SU-DHL-6 (cell line): ENCODE data around the gene SRRM3.
"Not testable (repeated sequence)": the region's sequence is repeated elsewhere in the genome, so short reads cannot be mapped to it uniquely, and the experiment has no call there.

Experiments used
- H2AFZ ChIP-seq: fragments of 200-600 bp; sonication (generic); 2 replicates; pipeline ENCODE4 v1.6.1; 2014; ENCODE audit warnings: low read depth, mild to moderate bottlenecking, moderate library complexity, mixed read lengths, antibody characterized with exemption, low read length; ENCODE audit not compliant: severe bottlenecking
- H3F3A ChIP-seq: fragments of 200-600 bp; shearing (Covaris generic); 2 replicates; pipeline ENCODE4 v1.6.0; 2016; ENCODE audit warnings: antibody characterized with exemption, mild to moderate bottlenecking; ENCODE audit not compliant: insufficient read depth
- H3K27ac ChIP-seq: fragments of 200-600 bp; sonication (generic); 2 replicates; pipeline ENCODE4 v1.5.1; 2016; ENCODE audit warnings: low read depth, mild to moderate bottlenecking, low read length, moderate library complexity, mixed read lengths
- H3K27me3 ChIP-seq: fragments of 200-600 bp; sonication (generic), shearing (Covaris generic); 2 replicates; pipeline ENCODE4 v1.6.0; 2014; ENCODE audit warnings: mild to moderate bottlenecking, low read length
- H3K36me3 ChIP-seq: fragments of 200-600 bp; sonication (generic); 2 replicates; pipeline ENCODE4 v1.6.1; 2014; ENCODE audit warnings: mild to moderate bottlenecking, low read length, mixed read lengths
- H3K4me2 ChIP-seq: fragments of 300-600, 200-600 bp; shearing (Covaris generic), sonication (generic); 2 replicates; pipeline ENCODE4 v1.6.0; 2014; ENCODE audit warnings: low read length, low read depth, mild to moderate bottlenecking; ENCODE audit not compliant: poor library complexity, severe bottlenecking
- H3K4me3 ChIP-seq: fragments of 200-600 bp; sonication (generic); 2 replicates; pipeline ENCODE4 v1.5.1; 2014; ENCODE audit warnings: antibody characterized with exemption, low read length, mild to moderate bottlenecking, mixed read lengths; ENCODE audit not compliant: insufficient read depth, poor library complexity, severe bottlenecking
- H3K79me2 ChIP-seq: fragments of 200-600 bp; sonication (generic); 2 replicates; pipeline ENCODE4 v1.6.1; 2014; ENCODE audit warnings: mild to moderate bottlenecking, low read length, moderate library complexity; ENCODE audit not compliant: insufficient read depth
- H3K9ac ChIP-seq: fragments of 200-600 bp; sonication (generic); 2 replicates; pipeline ENCODE4 v1.7.0; 2014; ENCODE audit warnings: mild to moderate bottlenecking, low read length
- H3K9me2 ChIP-seq: fragments of 200-600 bp; sonication (generic); replicated peaks from 2 replicates; pipeline ENCODE4 v1.6.1; 2014; ENCODE audit warnings: low read length; ENCODE audit not compliant: insufficient read depth
- H3K9me3 ChIP-seq: fragments of 200-600 bp; sonication (generic); 2 replicates; pipeline ENCODE4 v1.6.1; 2014; ENCODE audit warnings: low read length, mixed read lengths; ENCODE audit not compliant: insufficient read depth
- H4K20me1 ChIP-seq: fragments of 200-600 bp; sonication (generic); 2 replicates; pipeline ENCODE4 v1.6.1; 2014; ENCODE audit warnings: low read depth, mild to moderate bottlenecking, antibody characterized with exemption, low read length, moderate library complexity, mixed read lengths
- CTCF ChIP-seq: fragments of 200-600 bp; sonication (generic); IDR thresholded peaks from one replicate; pipeline ENCODE4 v1.5.1; 2017; ENCODE audit warnings: antibody characterized with exemption, mild to moderate bottlenecking, low read length, moderate library complexity; ENCODE audit not compliant: insufficient read depth, poor library complexity, severe bottlenecking
- EZH2phosphoT487 ChIP-seq: fragments of 200-600 bp; sonication (generic), shearing (Covaris generic); conservative IDR thresholded peaks from 2 replicates; pipeline ENCODE4 v1.6.1; 2018; ENCODE audit warnings: mild to moderate bottlenecking, antibody characterized with exemption, low read length, moderate library complexity, mixed read lengths

The SRRM3 gene

GRCh38 chr7:76332078-76332477 is 130.4 kb downstream of the SRRM3 start:
- peaks cover 58% of the 10 kb centered on the region for H4K20me1 ChIP-seq
- TF ChIP-seq CTCF: no peak
- TF ChIP-seq EZH2phosphoT487: no peak

GRCh38 chr7:76333511-76334101 is 131.9 kb downstream of the SRRM3 start:
- no peaks in the 10 kb centered on the region for H3K9me2 ChIP-seq
- H3K27ac ChIP-seq: no peak overlapping the region
- no peak for TF ChIP-seq EZH2phosphoT487
- no peak for TF ChIP-seq CTCF
- H3K79me2 ChIP-seq: peaks cover 99% of the 10 kb centered on the region
- no peaks in the 10 kb centered on the region for H3F3A ChIP-seq
- no peaks in the 10 kb centered on the region for H3K9me3 ChIP-seq
- H3K36me3 ChIP-seq: peaks cover 14% of the 10 kb centered on the region
- no peak overlapping the region for H2AFZ ChIP-seq
- H3K27me3 ChIP-seq: no peaks in the 10 kb centered on the region
- no peak overlapping the region for H3K4me3 ChIP-seq
- H4K20me1 ChIP-seq: peaks cover 60% of the 10 kb centered on the region
- H3K4me2 ChIP-seq: no peak overlapping the region
- H3K9ac ChIP-seq: no peak overlapping the region

More at GRCh38 chr7:76332078-76332477, 130.4 kb downstream of the SRRM3 start:
- Histone ChIP-seq H3K36me3 (peaks cover 23% of the 10 kb centered on the region), H3K9me2 (no peaks in the 10 kb centered on the region), H3K27ac (no peak overlapping the region), H3F3A (no peaks in the 10 kb centered on the region), H2AFZ (no peak overlapping the region), H3K79me2 (peaks cover 97% of the 10 kb centered on the region), H3K9me3 (no peaks in the 10 kb centered on the region), H3K4me3 (no peak overlapping the region), H3K4me2 (no peak overlapping the region), H3K9ac (no peak overlapping the region), H3K27me3 (no peaks in the 10 kb centered on the region)

GRCh38 chr7:76334320-76334967 is 132.7 kb downstream of the SRRM3 start:
- H2AFZ ChIP-seq: no peak overlapping the region

GRCh38 chr7:76335417-76335816 is 133.7 kb downstream of the SRRM3 start:
- peaks cover 99% of the 10 kb centered on the region for H3K79me2 ChIP-seq
- not testable (repeated sequence) for H2AFZ ChIP-seq, H3K9me3 ChIP-seq, H3K4me2 ChIP-seq, H3K9ac ChIP-seq, H3K27me3 ChIP-seq, H3F3A ChIP-seq, H3K4me3 ChIP-seq, H3K9me2 ChIP-seq, H3K27ac ChIP-seq
- H3K36me3 ChIP-seq: peaks cover 12% of the 10 kb centered on the region; the same call in 1 of the 2 replicates
- peaks cover 63% of the 10 kb centered on the region for H4K20me1 ChIP-seq

More at GRCh38 chr7:76334320-76334967, 132.7 kb downstream of the SRRM3 start:
- Histone ChIP-seq H4K20me1 (peaks cover 57% of the 10 kb centered on the region), H3K9me3 (no peaks in the 10 kb centered on the region), H3K4me3 (no peak overlapping the region), H3K9me2 (no peaks in the 10 kb centered on the region), H3K9ac (no peak overlapping the region), H3K79me2 (peaks cover 99% of the 10 kb centered on the region), H3K36me3 (peaks cover 7% of the 10 kb centered on the region; the same call in 1 of the 2 replicates), H3K27ac (no peak overlapping the region), H3K4me2 (no peak overlapping the region), H3F3A (no peaks in the 10 kb centered on the region), H3K27me3 (no peaks in the 10 kb centered on the region)
- TF ChIP-seq CTCF: no peak
- TF ChIP-seq EZH2phosphoT487: no peak
